OCI-LY3 (cell line): Measurements from ENCODE around the gene SIK2.

Experiments
- CTCF ChIP-seq: fragments of 200-600, 300-600 bp; sonication (generic); IDR thresholded peaks from 2 replicates; pipeline ENCODE4 v1.5.1; 2014; ENCODE audit warnings: antibody characterized with exemption, low read length, low read depth
- EZH2phosphoT487 ChIP-seq: fragments of 200-600 bp; shearing (Covaris generic); IDR thresholded peaks from 2 replicates; pipeline ENCODE4 v1.6.1; 2018; ENCODE audit warnings: antibody characterized with exemption, mixed run types, low read depth

GRCh38 chr11:111557425-111558111 lies 44.7 kb upstream of the SIK2 start:
- no peak for TF ChIP-seq CTCF
- TF ChIP-seq EZH2phosphoT487: no peak
